GM21576 (cell line): ENCODE results near the gene RBKS.
"Not testable (repeated sequence)": the region's sequence is repeated elsewhere in the genome, so short reads cannot be mapped to it uniquely, and the experiment has no call there.

Experiments
- ATAC-seq: cut with Tn5 transposase; IDR thresholded peaks from one replicate; pipeline ENCODE4 v1.9.1; 2021; ENCODE audit warnings: mild to moderate bottlenecking, moderate library complexity; ENCODE audit not compliant: unreplicated experiment

Gene RBKS

GRCh38 chr2:27907547-27907946 lies 17.4 kb upstream of the RBKS start:
- no peak for ATAC-seq

- no peak for ATAC-seq
These were observed 15.9 kb upstream of the RBKS start for GRCh38 chr2:27906074-27906473.

- ATAC-seq = no peak
These were observed 14.1 kb upstream of the RBKS start for GRCh38 chr2:27904405-27904665.

- no peak for ATAC-seq
These were observed 13.6 kb upstream of the RBKS start for GRCh38 chr2:27903649-27904404.

- no peak for ATAC-seq
These were observed 12.8 kb upstream of the RBKS start for GRCh38 chr2:27903018-27903417.

GRCh38 chr2:27902098-27902497 lies 11.9 kb upstream of the RBKS start:
- no peak for ATAC-seq

GRCh38 chr2:27901234-27901633 lies 11.0 kb upstream of the RBKS start:
- no peak for ATAC-seq

GRCh38 chr2:27897717-27898116 lies 7.5 kb upstream of the RBKS start:
- ATAC-seq = no peak

- no peak for ATAC-seq
These were observed 2.8 kb upstream of the RBKS start for GRCh38 chr2:27893006-27893405.

GRCh38 chr2:27891673-27892105 lies 1.5 kb upstream of the RBKS start:
- ATAC-seq = no peak

- peak; percentile 16 for ATAC-seq
These were observed 911 bp upstream of the RBKS start for GRCh38 chr2:27890924-27891672.

GRCh38 chr2:27889774-27890145 lies 427 bp downstream of the RBKS start:
- ATAC-seq = no peak

GRCh38 chr2:27888790-27889189 lies 1.4 kb downstream of the RBKS start:
- no peak for ATAC-seq

- ATAC-seq = no peak
These were observed 2.4 kb downstream of the RBKS start for GRCh38 chr2:27887830-27888229.

GRCh38 chr2:27887111-27887510 lies 3.1 kb downstream of the RBKS start:
- ATAC-seq = no peak

- no peak for ATAC-seq
These were observed 3.9 kb downstream of the RBKS start for GRCh38 chr2:27886322-27886721.

GRCh38 chr2:27885661-27886060 lies 4.5 kb downstream of the RBKS start:
- no peak for ATAC-seq

GRCh38 chr2:27885234-27885633 lies 5.0 kb downstream of the RBKS start:
- no peak for ATAC-seq

GRCh38 chr2:27884601-27885000 lies 5.6 kb downstream of the RBKS start:
- ATAC-seq = no peak

GRCh38 chr2:27882584-27882922 lies 7.6 kb downstream of the RBKS start:
- ATAC-seq = not testable (repeated sequence)

- not testable (repeated sequence) for ATAC-seq
These were observed 8.2 kb downstream of the RBKS start for GRCh38 chr2:27881815-27882583.

- no peak for ATAC-seq
These were observed 11.4 kb downstream of the RBKS start for GRCh38 chr2:27878825-27879224.
